ENCODE results near the gene AHDC1. TPM values are rescaled to one million over a fixed set of nuclear protein-coding genes. Genes with fewer than 3 reads are reported as not detected.

Gene AHDC1
- polyA plus RNA-seq, 2 of the 4 experiments (the other 2 are of a cell fraction): 1.3 to 11.5 TPM

DNA sequence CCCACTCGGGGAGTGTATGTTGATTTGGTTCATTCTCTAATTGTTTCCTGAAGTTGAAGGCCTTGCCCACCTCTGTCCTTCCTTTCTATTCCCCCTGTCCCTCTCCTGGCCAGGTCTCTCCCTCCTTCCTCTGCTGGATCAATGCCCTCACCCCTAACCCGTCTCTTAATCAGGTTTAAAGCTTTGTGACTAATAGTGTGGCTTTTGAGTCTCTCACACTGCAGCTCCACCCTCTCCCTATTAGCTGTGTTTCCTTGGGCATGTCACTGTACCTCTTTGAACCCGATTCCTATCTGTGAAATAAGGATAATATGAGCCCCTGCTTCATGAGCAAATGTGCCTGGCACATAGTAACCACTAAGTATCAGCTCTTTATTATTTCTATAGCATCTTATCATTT, 20.5 kb downstream of the AHDC1 start:
- DNase-seq (ENCODE audit: low read depth in 1 of 2, low spot score in 1 of 2) (no peak), FAIRE-seq (no peak), ATAC-seq (no peak)
- ChIA-PET POLR2A (no interaction called here), CTCF (interaction anchor here (1.0 to 3.2 kb wide), 7 partner anchors 7 to 27 kb away, joined by 3 to 18 read pairs (median 4); no protein-coding TSS in a partner anchor)
- no peaks in the 10 kb centered on the region for H3K9me3 ChIP-seq
- no peak overlapping the region for H3K4me2 ChIP-seq
- WGBS (ENCODE audit: missing lambda C conversion rate): 82% methylated on average over 3 of the region's 3 CpGs
- H3K4me3 ChIP-seq: no peak overlapping the region
- H3K4me1 ChIP-seq: no peaks in the 10 kb centered on the region
- TF ChIP-seq NR3C1 (IDR thresholded peaks at IDR 0.05): no peak
- no peak for TF ChIP-seq RCOR1 (IDR thresholded peaks at IDR 0.05; ENCODE audit: low read depth, low read length)
- TF ChIP-seq NPAS2 (CRISPR knock-in tag; IDR thresholded peaks at IDR 0.05; ENCODE audit: borderline replicate concordance): no peak
- TF ChIP-seq, protein P1, sequence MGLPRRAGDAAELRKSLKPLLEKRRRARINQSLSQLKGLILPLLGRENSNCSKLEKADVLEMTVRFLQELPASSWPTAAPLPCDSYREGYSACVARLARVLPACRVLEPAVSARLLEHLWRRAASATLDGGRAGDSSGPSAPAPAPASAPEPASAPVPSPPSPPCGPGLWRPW (IDR thresholded peaks at IDR 0.05): no peak
- no peak overlapping the region for H3K27ac ChIP-seq

- CTCF ChIA-PET: interaction anchor here (1.2 to 2.0 kb wide), 4 partner anchors 13 to 26 kb away, joined by 3 to 11 read pairs (median 4); no protein-coding TSS in a partner anchor
- no peak for TF ChIP-seq ZC3H11A (IDR thresholded peaks at IDR 0.05)
- no peak for TF ChIP-seq NFE2L2 (conservative IDR thresholded peaks at IDR 0.05; ENCODE audit: low read length)
- TF ChIP-seq, protein P2, sequence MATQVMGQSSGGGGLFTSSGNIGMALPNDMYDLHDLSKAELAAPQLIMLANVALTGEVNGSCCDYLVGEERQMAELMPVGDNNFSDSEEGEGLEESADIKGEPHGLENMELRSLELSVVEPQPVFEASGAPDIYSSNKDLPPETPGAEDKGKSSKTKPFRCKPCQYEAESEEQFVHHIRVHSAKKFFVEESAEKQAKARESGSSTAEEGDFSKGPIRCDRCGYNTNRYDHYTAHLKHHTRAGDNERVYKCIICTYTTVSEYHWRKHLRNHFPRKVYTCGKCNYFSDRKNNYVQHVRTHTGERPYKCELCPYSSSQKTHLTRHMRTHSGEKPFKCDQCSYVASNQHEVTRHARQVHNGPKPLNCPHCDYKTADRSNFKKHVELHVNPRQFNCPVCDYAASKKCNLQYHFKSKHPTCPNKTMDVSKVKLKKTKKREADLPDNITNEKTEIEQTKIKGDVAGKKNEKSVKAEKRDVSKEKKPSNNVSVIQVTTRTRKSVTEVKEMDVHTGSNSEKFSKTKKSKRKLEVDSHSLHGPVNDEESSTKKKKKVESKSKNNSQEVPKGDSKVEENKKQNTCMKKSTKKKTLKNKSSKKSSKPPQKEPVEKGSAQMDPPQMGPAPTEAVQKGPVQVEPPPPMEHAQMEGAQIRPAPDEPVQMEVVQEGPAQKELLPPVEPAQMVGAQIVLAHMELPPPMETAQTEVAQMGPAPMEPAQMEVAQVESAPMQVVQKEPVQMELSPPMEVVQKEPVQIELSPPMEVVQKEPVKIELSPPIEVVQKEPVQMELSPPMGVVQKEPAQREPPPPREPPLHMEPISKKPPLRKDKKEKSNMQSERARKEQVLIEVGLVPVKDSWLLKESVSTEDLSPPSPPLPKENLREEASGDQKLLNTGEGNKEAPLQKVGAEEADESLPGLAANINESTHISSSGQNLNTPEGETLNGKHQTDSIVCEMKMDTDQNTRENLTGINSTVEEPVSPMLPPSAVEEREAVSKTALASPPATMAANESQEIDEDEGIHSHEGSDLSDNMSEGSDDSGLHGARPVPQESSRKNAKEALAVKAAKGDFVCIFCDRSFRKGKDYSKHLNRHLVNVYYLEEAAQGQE (IDR thresholded peaks at IDR 0.05): no peak
- no peak for TF ChIP-seq SMC3 (IDR thresholded peaks at IDR 0.05)
- no peak for TF ChIP-seq RFX5 (IDR thresholded peaks at IDR 0.05)
- no peak for TF ChIP-seq TFCP2L1 (CRISPR knock-in tag; IDR thresholded peaks at IDR 0.05)
- no peak for TF ChIP-seq ZNF302 (CRISPR knock-in tag; IDR thresholded peaks at IDR 0.05)
- no peak for TF ChIP-seq ZFP36 (IDR thresholded peaks at IDR 0.05; ENCODE audit: borderline replicate concordance, partially characterized antibody)
- TF ChIP-seq SREBF2 (IDR thresholded peaks at IDR 0.05): no peak
- no peak for TF ChIP-seq PHF8 (IDR thresholded peaks at IDR 0.05; ENCODE audit: borderline replicate concordance, low read depth)
- TF ChIP-seq BCL3 (IDR thresholded peaks at IDR 0.05): no peak
- TF ChIP-seq, protein P3, sequence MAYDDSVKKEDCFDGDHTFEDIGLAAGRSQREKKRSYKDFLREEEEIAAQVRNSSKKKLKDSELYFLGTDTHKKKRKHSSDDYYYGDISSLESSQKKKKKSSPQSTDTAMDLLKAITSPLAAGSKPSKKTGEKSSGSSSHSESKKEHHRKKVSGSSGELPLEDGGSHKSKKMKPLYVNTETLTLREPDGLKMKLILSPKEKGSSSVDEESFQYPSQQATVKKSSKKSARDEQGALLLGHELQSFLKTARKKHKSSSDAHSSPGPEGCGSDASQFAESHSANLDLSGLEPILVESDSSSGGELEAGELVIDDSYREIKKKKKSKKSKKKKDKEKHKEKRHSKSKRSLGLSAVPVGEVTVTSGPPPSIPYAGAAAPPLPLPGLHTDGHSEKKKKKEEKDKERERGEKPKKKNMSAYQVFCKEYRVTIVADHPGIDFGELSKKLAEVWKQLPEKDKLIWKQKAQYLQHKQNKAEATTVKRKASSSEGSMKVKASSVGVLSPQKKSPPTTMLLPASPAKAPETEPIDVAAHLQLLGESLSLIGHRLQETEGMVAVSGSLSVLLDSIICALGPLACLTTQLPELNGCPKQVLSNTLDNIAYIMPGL (CRISPR knock-in tag; IDR thresholded peaks at IDR 0.05; ENCODE audit: borderline replicate concordance): no peak
- TF ChIP-seq HOXA7 (CRISPR knock-in tag; IDR thresholded peaks at IDR 0.05): no peak
- WGBS (ENCODE audit: missing lambda C conversion rate): 91% methylated on average over 6 of the region's 6 CpGs
Observed at GRCh38 chr1:27581823-27582243, 22.1 kb downstream of the AHDC1 start.

More at GRCh38 chr1:27581823-27582243, 22.1 kb downstream of the AHDC1 start:
- POLR2A ChIA-PET: no interaction called here
- FAIRE-seq (no peak), DNase-seq (ENCODE audit: low read depth in 1 of 2, low spot score in 1 of 2) (no peak), ATAC-seq (no peak)
- Histone ChIP-seq H3K4me1 (peaks cover under 1% of the 10 kb centered on the region; the same call in 1 of the 3 replicates), H3K4me3 (no peak overlapping the region), H3K4me2 (no peak overlapping the region), H3K27ac (no peak overlapping the region), H3K9me3 (no peaks in the 10 kb centered on the region)

Data from A549 (cell line).